HEK293 (cell line): ENCODE data around the gene EYS.

ENCODE experiments used
- CTCF ChIA-PET: fragments of 350-600 bp; formaldehyde crosslinking; extraction: SDS; loops from one replicate; lab custom pipeline; 2021; ENCODE audit warnings: antibody characterized with exemption; lab: Yijun Ruan, JAX
- POLR2A ChIA-PET: fragments of 300-600 bp; formaldehyde crosslinking; extraction: SDS; loops from one replicate; lab custom pipeline; 2020; ENCODE audit warnings: antibody characterized with exemption, inconsistent platforms; lab: Yijun Ruan, JAX
- H3K27ac ChIP-seq: fragments of 200-500 bp; sonication (Bioruptor generic); 2 replicates; pipeline ENCODE4 v1.5.1; 2014; ENCODE audit warnings: low read depth, low read length, control low read depth, inconsistent platforms; ENCODE audit errors: extremely low read depth
- H3K36me3 ChIP-seq, 2 experiments: fragments of 200-500 bp in 1 of 2; sonication (Bioruptor generic) in 1 of 2; 1 replicate in 1 of 2; 2 replicates in 1 of 2; pipeline ENCODE4 v1.5.1; 2014 to 2017; ENCODE audit warnings: inconsistent platforms in 2 of 2, low read length in 2 of 2; ENCODE audit not compliant: control insufficient read depth in 2 of 2, insufficient read depth in 1 of 2
- H3K4me1 ChIP-seq: fragments of 200-500 bp; sonication (Bioruptor generic); 2 replicates; pipeline ENCODE4 v1.5.1; 2014; ENCODE audit warnings: mild to moderate bottlenecking, low read length, inconsistent platforms; ENCODE audit not compliant: control insufficient read depth, insufficient read depth
- H3K4me3 ChIP-seq: 2 replicates; pipeline ENCODE4 v1.5.1; 2011; ENCODE audit warnings: low read depth, mild to moderate bottlenecking, control low read depth, low read length, moderate library complexity
- H3K9me3 ChIP-seq: fragments of 200-500 bp; sonication (Bioruptor generic); 2 replicates; pipeline ENCODE4 v1.5.1; 2014; ENCODE audit warnings: low read depth, low read length, inconsistent platforms; ENCODE audit not compliant: control insufficient read depth, insufficient read depth
- FEZF1 ChIP-seq: fragments of 450-650 bp; formaldehyde crosslinking; IDR thresholded peaks from 2 replicates; pipeline ENCODE4 v1.5.1; 2016; ENCODE audit warnings: missing biosample characterization, missing genetic modification characterization
- HOXC10 ChIP-seq: sonication (generic); formaldehyde crosslinking; IDR thresholded peaks from 2 replicates; pipeline ENCODE4 v1.8.1; 2023; ENCODE audit warnings: mild to moderate bottlenecking, missing genetic modification reagents
- KLF7 ChIP-seq: fragments of 450-650 bp; formaldehyde crosslinking; IDR thresholded peaks from 2 replicates; pipeline ENCODE4 v1.5.1; 2016; ENCODE audit warnings: missing biosample characterization, missing genetic modification characterization, borderline replicate concordance
- SP2 ChIP-seq: fragments of 450-650 bp; formaldehyde crosslinking; IDR thresholded peaks from 2 replicates; pipeline ENCODE4 v1.5.1; 2016; ENCODE audit warnings: missing biosample characterization, missing genetic modification characterization
- SP7 ChIP-seq: fragments of 450-650 bp; formaldehyde crosslinking; IDR thresholded peaks from 2 replicates; pipeline ENCODE4 v1.5.1; 2016; ENCODE audit warnings: missing biosample characterization, missing genetic modification characterization
- ZBTB20 ChIP-seq: fragments of 450-650 bp; formaldehyde crosslinking; IDR thresholded peaks from 2 replicates; pipeline ENCODE4 v1.5.1; 2016; ENCODE audit warnings: missing biosample characterization, missing genetic modification characterization
- ZBTB48 ChIP-seq: fragments of 450-650 bp; formaldehyde crosslinking; IDR thresholded peaks from 2 replicates; pipeline ENCODE4 v1.5.1; 2016; ENCODE audit warnings: missing biosample characterization, missing genetic modification characterization
- ZNF140 ChIP-seq: fragments of 450-650 bp; formaldehyde crosslinking; IDR thresholded peaks from 2 replicates; pipeline ENCODE4 v1.5.1; 2016; ENCODE audit warnings: missing biosample characterization, missing genetic modification characterization
- ZNF146 ChIP-seq: fragments of 450-650 bp; formaldehyde crosslinking; IDR thresholded peaks from 2 replicates; pipeline ENCODE4 v1.5.1; 2016; ENCODE audit warnings: missing biosample characterization, missing genetic modification characterization
- ZNF169 ChIP-seq: fragments of 450-650 bp; formaldehyde crosslinking; IDR thresholded peaks from 2 replicates; pipeline ENCODE4 v1.5.1; 2016; ENCODE audit warnings: missing biosample characterization, missing genetic modification characterization
- ZNF184 ChIP-seq: fragments of 450-650 bp; IDR thresholded peaks from 2 replicates; pipeline ENCODE4 v1.5.1; 2018; ENCODE audit warnings: missing biosample characterization, mild to moderate bottlenecking, missing genetic modification characterization
- ZNF292 ChIP-seq: fragments of 450-650 bp; formaldehyde crosslinking; IDR thresholded peaks from 2 replicates; pipeline ENCODE4 v1.5.1; 2016; ENCODE audit warnings: low read depth, missing biosample characterization, missing genetic modification characterization, borderline replicate concordance
- ZNF354C ChIP-seq: fragments of 450-650 bp; formaldehyde crosslinking; IDR thresholded peaks from 2 replicates; pipeline ENCODE4 v1.5.1; 2016; ENCODE audit warnings: missing biosample characterization, missing genetic modification characterization, low read depth, borderline replicate concordance
- ZNF433 ChIP-seq: fragments of 450-650 bp; formaldehyde crosslinking; IDR thresholded peaks from 2 replicates; pipeline ENCODE4 v1.5.1; 2016; ENCODE audit warnings: missing biosample characterization, missing genetic modification characterization, low read depth
- ZNF514 ChIP-seq: fragments of 450-650 bp; formaldehyde crosslinking; IDR thresholded peaks from 2 replicates; pipeline ENCODE4 v1.5.1; 2016; ENCODE audit warnings: missing biosample characterization, missing genetic modification characterization
- ZNF549 ChIP-seq: fragments of 450-650 bp; IDR thresholded peaks from 2 replicates; pipeline ENCODE4 v1.5.1; 2018; ENCODE audit warnings: missing biosample characterization, missing genetic modification characterization, mild to moderate bottlenecking, inconsistent platforms, moderate library complexity
- ZNF629 ChIP-seq: fragments of 450-650 bp; formaldehyde crosslinking; IDR thresholded peaks from 2 replicates; pipeline ENCODE4 v1.5.1; 2017; ENCODE audit warnings: missing biosample characterization, missing genetic modification characterization
- ZNF785 ChIP-seq: fragments of 450-650 bp; formaldehyde crosslinking; IDR thresholded peaks from 2 replicates; pipeline ENCODE4 v1.5.1; 2016; ENCODE audit warnings: missing biosample characterization, missing genetic modification characterization
- ZNF791 ChIP-seq: fragments of 450-650 bp; formaldehyde crosslinking; IDR thresholded peaks from 2 replicates; pipeline ENCODE4 v1.5.1; 2016; ENCODE audit warnings: missing biosample characterization, missing genetic modification characterization
- ZNF792 ChIP-seq: fragments of 450-650 bp; formaldehyde crosslinking; IDR thresholded peaks from 2 replicates; pipeline ENCODE4 v1.5.1; 2016; ENCODE audit warnings: missing biosample characterization, missing genetic modification characterization
- ZSCAN16 ChIP-seq: fragments of 450-650 bp; formaldehyde crosslinking; IDR thresholded peaks from 2 replicates; pipeline ENCODE4 v1.5.1; 2016; ENCODE audit warnings: missing biosample characterization, missing genetic modification characterization
- TF ChIP-seq, protein P1 (sequence below): fragments of 450-650 bp; formaldehyde crosslinking; IDR thresholded peaks from 2 replicates; pipeline ENCODE4 v1.5.1; 2016; ENCODE audit warnings: missing biosample characterization, missing genetic modification characterization, borderline replicate concordance
- TF ChIP-seq, protein P2 (sequence below): fragments of 450-650 bp; formaldehyde crosslinking; IDR thresholded peaks from 2 replicates; pipeline ENCODE4 v1.5.1; 2016; ENCODE audit warnings: missing biosample characterization, missing genetic modification characterization
- TF ChIP-seq, protein P3 (sequence below): fragments of 450-650 bp; formaldehyde crosslinking; IDR thresholded peaks from 2 replicates; pipeline ENCODE4 v1.5.1; 2016; ENCODE audit warnings: missing biosample characterization, missing genetic modification characterization
- TF ChIP-seq, protein P4 (sequence below): fragments of 450-650 bp; formaldehyde crosslinking; IDR thresholded peaks from 2 replicates; pipeline ENCODE4 v1.5.1; 2016; ENCODE audit warnings: missing biosample characterization, missing genetic modification characterization
- TF ChIP-seq, protein P5 (sequence below): fragments of 450-650 bp; formaldehyde crosslinking; IDR thresholded peaks from 2 replicates; pipeline ENCODE4 v1.5.1; 2016; ENCODE audit warnings: missing biosample characterization, missing genetic modification characterization, low read depth

EYS gene

DNA sequence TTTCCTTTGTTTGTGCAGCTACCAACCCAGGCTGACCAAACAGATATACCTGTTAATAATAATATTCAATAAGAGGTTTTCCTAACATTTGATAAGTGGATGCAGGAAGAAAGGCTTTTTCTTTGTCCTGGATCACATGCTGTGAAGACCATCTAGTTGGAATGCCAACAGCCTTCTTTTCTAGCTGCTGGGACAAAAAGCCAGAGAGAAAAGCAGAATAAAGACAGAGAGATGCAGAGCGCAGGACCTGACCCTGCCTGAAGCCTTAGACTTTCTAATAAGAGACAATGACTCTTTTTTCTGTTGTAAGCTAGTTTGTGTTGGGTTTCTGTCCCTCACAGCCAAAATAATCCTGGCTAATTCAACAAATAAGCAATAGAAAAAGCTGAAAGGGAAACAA lies 1763.2 kb downstream of the EYS start:
- no peak overlapping the region for H3K27ac ChIP-seq
- POLR2A ChIA-PET: no interaction called here
- H3K36me3 ChIP-seq: no peaks in the 10 kb centered on the region
- H3K4me3 ChIP-seq: no peak overlapping the region
- no peaks in the 10 kb centered on the region for H3K9me3 ChIP-seq
- TF ChIP-seq ZNF549 (tag by site-specific recombination) (no peak), ZNF140 (tag by site-specific recombination) (no peak), ZBTB48 (no peak), ZNF792 (tag by site-specific recombination) (no peak), ZNF791 (no peak), ZNF292 (tag by site-specific recombination) (no peak), ZNF629 (no peak), ZBTB20 (tag by site-specific recombination) (no peak), ZNF146 (tag by site-specific recombination) (no peak), ZNF354C (tag by site-specific recombination) (no peak), FEZF1 (tag by site-specific recombination) (no peak)
- TF ChIP-seq, protein P1, sequence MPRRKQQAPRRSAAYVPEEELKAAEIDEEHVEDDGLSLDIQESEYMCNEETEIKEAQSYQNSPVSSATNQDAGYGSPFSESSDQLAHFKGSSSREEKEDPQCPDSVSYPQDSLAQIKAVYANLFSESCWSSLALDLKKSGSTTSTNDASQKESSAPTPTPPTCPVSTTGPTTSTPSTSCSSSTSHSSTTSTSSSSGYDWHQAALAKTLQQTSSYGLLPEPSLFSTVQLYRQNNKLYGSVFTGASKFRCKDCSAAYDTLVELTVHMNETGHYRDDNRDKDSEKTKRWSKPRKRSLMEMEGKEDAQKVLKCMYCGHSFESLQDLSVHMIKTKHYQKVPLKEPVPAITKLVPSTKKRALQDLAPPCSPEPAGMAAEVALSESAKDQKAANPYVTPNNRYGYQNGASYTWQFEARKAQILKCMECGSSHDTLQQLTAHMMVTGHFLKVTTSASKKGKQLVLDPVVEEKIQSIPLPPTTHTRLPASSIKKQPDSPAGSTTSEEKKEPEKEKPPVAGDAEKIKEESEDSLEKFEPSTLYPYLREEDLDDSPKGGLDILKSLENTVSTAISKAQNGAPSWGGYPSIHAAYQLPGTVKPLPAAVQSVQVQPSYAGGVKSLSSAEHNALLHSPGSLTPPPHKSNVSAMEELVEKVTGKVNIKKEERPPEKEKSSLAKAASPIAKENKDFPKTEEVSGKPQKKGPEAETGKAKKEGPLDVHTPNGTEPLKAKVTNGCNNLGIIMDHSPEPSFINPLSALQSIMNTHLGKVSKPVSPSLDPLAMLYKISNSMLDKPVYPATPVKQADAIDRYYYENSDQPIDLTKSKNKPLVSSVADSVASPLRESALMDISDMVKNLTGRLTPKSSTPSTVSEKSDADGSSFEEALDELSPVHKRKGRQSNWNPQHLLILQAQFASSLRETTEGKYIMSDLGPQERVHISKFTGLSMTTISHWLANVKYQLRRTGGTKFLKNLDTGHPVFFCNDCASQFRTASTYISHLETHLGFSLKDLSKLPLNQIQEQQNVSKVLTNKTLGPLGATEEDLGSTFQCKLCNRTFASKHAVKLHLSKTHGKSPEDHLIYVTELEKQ (tag by site-specific recombination): no peak
- TF ChIP-seq, protein P2, sequence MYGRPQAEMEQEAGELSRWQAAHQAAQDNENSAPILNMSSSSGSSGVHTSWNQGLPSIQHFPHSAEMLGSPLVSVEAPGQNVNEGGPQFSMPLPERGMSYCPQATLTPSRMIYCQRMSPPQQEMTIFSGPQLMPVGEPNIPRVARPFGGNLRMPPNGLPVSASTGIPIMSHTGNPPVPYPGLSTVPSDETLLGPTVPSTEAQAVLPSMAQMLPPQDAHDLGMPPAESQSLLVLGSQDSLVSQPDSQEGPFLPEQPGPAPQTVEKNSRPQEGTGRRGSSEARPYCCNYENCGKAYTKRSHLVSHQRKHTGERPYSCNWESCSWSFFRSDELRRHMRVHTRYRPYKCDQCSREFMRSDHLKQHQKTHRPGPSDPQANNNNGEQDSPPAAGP: no peak
- TF ChIP-seq, protein P3, sequence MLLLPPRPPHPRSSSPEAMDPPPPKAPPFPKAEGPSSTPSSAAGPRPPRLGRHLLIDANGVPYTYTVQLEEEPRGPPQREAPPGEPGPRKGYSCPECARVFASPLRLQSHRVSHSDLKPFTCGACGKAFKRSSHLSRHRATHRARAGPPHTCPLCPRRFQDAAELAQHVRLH (tag by site-specific recombination): no peak
- CTCF ChIA-PET: interaction anchor here (0.6 kb wide), 1 partner anchor 60 kb away, joined by 3 read pairs; no protein-coding TSS in a partner anchor
- 0 out of 2 replicates have a peak, but pooled peaks cover 2% of the 10 kb centered on the region for H3K4me1 ChIP-seq

DNA sequence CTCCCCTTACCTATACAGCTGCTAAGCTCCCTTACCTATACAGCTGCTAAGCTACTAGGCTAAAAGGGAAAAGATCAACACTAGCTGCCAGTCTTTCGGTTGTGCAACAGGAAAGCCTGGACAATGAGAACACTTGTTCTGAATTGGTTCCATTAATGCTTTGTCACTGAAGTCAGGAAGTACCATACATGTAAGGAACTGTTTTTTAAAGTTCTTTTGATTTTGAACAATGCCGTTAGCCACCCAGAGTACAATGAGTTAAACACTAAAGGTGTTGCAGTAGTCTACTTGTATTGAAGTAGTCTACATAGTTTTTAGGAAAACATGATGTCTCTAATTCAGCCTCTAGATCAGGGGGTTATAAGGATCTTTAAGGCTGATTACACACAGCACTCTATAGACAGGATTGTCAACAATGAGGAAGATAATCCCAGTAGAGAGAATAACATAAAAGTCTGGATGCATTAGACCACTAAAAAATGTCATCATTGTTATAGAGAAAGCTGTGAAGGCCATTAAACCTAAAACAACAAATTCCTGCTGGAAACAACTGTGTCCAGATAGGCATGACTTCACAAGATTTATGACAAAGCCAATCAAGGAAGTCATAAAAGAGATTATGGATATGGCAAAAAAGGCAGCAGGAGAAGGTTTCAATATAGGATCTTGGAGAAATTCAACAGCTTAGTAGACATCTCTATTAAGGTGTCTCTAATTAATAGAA lies 1765.1 kb downstream of the EYS start:
- H3K4me3 ChIP-seq: no peak overlapping the region
- 0 out of 2 replicates have a peak, but pooled peaks cover 2% of the 10 kb centered on the region for H3K4me1 ChIP-seq
- CTCF ChIA-PET: no interaction called here
- H3K36me3 ChIP-seq: no peaks in the 10 kb centered on the region
- POLR2A ChIA-PET: no interaction called here
- H3K27ac ChIP-seq: no peak overlapping the region
- no peaks in the 10 kb centered on the region for H3K9me3 ChIP-seq
- no peak for TF ChIP-seq KLF7
- TF ChIP-seq, protein P4, sequence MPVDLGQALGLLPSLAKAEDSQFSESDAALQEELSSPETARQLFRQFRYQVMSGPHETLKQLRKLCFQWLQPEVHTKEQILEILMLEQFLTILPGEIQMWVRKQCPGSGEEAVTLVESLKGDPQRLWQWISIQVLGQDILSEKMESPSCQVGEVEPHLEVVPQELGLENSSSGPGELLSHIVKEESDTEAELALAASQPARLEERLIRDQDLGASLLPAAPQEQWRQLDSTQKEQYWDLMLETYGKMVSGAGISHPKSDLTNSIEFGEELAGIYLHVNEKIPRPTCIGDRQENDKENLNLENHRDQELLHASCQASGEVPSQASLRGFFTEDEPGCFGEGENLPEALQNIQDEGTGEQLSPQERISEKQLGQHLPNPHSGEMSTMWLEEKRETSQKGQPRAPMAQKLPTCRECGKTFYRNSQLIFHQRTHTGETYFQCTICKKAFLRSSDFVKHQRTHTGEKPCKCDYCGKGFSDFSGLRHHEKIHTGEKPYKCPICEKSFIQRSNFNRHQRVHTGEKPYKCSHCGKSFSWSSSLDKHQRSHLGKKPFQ (tag by site-specific recombination): no peak
- no peak for TF ChIP-seq ZNF785 (tag by site-specific recombination)
- TF ChIP-seq ZNF514: no peak
- peak; percentile 51; the same call in 1 of the 2 replicates for TF ChIP-seq FEZF1 (tag by site-specific recombination)
- no peak for TF ChIP-seq SP2 (tag by site-specific recombination)
- TF ChIP-seq ZNF184 (tag by site-specific recombination): no peak
- TF ChIP-seq HOXC10 (CRISPR knock-in tag): no peak
- no peak for TF ChIP-seq ZNF169 (tag by site-specific recombination)
- no peak for TF ChIP-seq SP7 (tag by site-specific recombination)
- no peak for TF ChIP-seq ZNF433 (tag by site-specific recombination)
- TF ChIP-seq, protein P5, sequence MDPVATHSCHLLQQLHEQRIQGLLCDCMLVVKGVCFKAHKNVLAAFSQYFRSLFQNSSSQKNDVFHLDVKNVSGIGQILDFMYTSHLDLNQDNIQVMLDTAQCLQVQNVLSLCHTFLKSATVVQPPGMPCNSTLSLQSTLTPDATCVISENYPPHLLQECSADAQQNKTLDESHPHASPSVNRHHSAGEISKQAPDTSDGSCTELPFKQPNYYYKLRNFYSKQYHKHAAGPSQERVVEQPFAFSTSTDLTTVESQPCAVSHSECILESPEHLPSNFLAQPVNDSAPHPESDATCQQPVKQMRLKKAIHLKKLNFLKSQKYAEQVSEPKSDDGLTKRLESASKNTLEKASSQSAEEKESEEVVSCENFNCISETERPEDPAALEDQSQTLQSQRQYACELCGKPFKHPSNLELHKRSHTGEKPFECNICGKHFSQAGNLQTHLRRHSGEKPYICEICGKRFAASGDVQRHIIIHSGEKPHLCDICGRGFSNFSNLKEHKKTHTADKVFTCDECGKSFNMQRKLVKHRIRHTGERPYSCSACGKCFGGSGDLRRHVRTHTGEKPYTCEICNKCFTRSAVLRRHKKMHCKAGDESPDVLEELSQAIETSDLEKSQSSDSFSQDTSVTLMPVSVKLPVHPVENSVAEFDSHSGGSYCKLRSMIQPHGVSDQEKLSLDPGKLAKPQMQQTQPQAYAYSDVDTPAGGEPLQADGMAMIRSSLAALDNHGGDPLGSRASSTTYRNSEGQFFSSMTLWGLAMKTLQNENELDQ (tag by site-specific recombination): no peak
- no peak for TF ChIP-seq ZSCAN16 (tag by site-specific recombination)
